Keratinocyte (primary cell): Measurements from ENCODE around the gene TBC1D10B. TPM values are rescaled to one million over a fixed set of nuclear protein-coding genes. Genes with fewer than 3 reads are reported as not detected.

Experiments
- DNase-seq: peaks from one replicate; pipeline ENCODE4 v3.0.0-alpha.2; 2011; ENCODE audit warnings: low read depth, missing footprints, low spot score
- FAIRE-seq: peaks from 2 replicates; lab custom pipeline; 2011; peaks lifted over from hg19 to GRCh38; lab: Jason Lieb, UNC
- H2AFZ ChIP-seq: 2 replicates; pipeline ENCODE4 v1.6.0; 2012; ENCODE audit warnings: low read length, control low read depth, inconsistent platforms; ENCODE audit not compliant: control insufficient read depth
- H3K27ac ChIP-seq: 2 replicates; pipeline ENCODE4 v1.5.1; 2011; ENCODE audit warnings: low read length; ENCODE audit not compliant: control insufficient read depth, insufficient read depth
- H3K27me3 ChIP-seq: 3 replicates; pipeline ENCODE4 v1.6.0; 2011; ENCODE audit warnings: low read length; ENCODE audit not compliant: control insufficient read depth, insufficient read depth; ENCODE audit errors: extremely low read depth
- H3K36me3 ChIP-seq, 2 experiments: 2 replicates in 1 of 2; 3 replicates in 1 of 2; pipeline ENCODE4 v1.5.1; 2011; ENCODE audit warnings: low read length in 2 of 2, mild to moderate bottlenecking in 1 of 2; ENCODE audit not compliant: control insufficient read depth in 2 of 2, insufficient read depth in 2 of 2; ENCODE audit errors: extremely low read depth in 1 of 2
- H3K4me1 ChIP-seq: 3 replicates; pipeline ENCODE4 v1.5.1; 2011; ENCODE audit warnings: low read length; ENCODE audit not compliant: control insufficient read depth, insufficient read depth; ENCODE audit errors: extremely low read depth
- H3K4me2 ChIP-seq: 3 replicates; pipeline ENCODE4 v1.6.0; 2011; ENCODE audit warnings: low read depth, low read length; ENCODE audit not compliant: control insufficient read depth, insufficient read depth; ENCODE audit errors: extremely low read depth
- H3K4me3 ChIP-seq, 3 experiments: fragments of 200-600 bp in 1 of 3; sonication (generic) in 1 of 3; 2 replicates in 2 of 3; 3 replicates in 1 of 3; pipeline ENCODE4 v1.5.1; 2011 to 2016; ENCODE audit warnings: low read length in 3 of 3, mild to moderate bottlenecking in 3 of 3, control low read depth in 2 of 3, inconsistent platforms in 1 of 3, low read depth in 1 of 3, mixed read lengths in 1 of 3, mixed run types in 1 of 3, moderate library complexity in 1 of 3; ENCODE audit not compliant: control insufficient read depth in 2 of 3, insufficient read depth in 2 of 3; ENCODE audit errors: extremely low read depth in 1 of 3
- H3K79me2 ChIP-seq: 2 replicates; pipeline ENCODE4 v1.6.0; 2012; ENCODE audit warnings: low read length; ENCODE audit not compliant: control insufficient read depth, insufficient read depth
- H3K9ac ChIP-seq: 3 replicates; pipeline ENCODE4 v1.6.0; 2011; ENCODE audit warnings: low read length; ENCODE audit not compliant: control insufficient read depth, insufficient read depth; ENCODE audit errors: extremely low read depth
- H3K9me1 ChIP-seq: 3 replicates; pipeline ENCODE4 v1.6.0; 2011; ENCODE audit warnings: low read length; ENCODE audit not compliant: control insufficient read depth, insufficient read depth; ENCODE audit errors: extremely low read depth
- H3K9me3 ChIP-seq: 2 replicates; pipeline ENCODE4 v1.5.1; 2012; ENCODE audit warnings: low read depth, low read length; ENCODE audit not compliant: control insufficient read depth
- H4K20me1 ChIP-seq: 3 replicates; pipeline ENCODE4 v1.6.0; 2011; ENCODE audit warnings: low read length; ENCODE audit not compliant: control insufficient read depth, insufficient read depth; ENCODE audit errors: extremely low read depth
- CTCF ChIP-seq, 3 experiments: IDR thresholded peaks in 1 of 3; conservative IDR thresholded peaks in 1 of 3; optimal IDR thresholded peaks in 1 of 3; 2 replicates in 2 of 3; 3 replicates in 1 of 3; pipeline versions ENCODE3 to v1.5.1; 2011; ENCODE audit warnings: low read length in 3 of 3, mild to moderate bottlenecking in 3 of 3, moderate library complexity in 2 of 3, control low read depth in 1 of 3, inconsistent platforms in 1 of 3; ENCODE audit not compliant: insufficient read depth in 2 of 3; ENCODE audit errors: extremely low read depth in 1 of 3
- EZH2 ChIP-seq: IDR thresholded peaks from one replicate; pipeline ENCODE4 v1.6.1; 2012; ENCODE audit warnings: inconsistent platforms, mild to moderate bottlenecking, low read length, moderate library complexity
- dilution Hi-C: fragments of 300-500 bp; cut with MboI; formaldehyde crosslinking; loops from one replicate; pipeline ENCODE4 v1.7.0; 2020; ENCODE audit warnings: low sequenced_read_pairs; ENCODE audit not compliant: extremely low pct_ligation_motif_present
- polyA plus RNA-seq, 5 experiments: library from polyadenylated mRNA; depleted of rRNA in 3 of 5; stranded (reverse) in 3 of 5; stranded (forward) in 1 of 5; unstranded in 1 of 5; fragments of >200 nt; gene quantifications; 1 replicate in 1 of 5; 2 replicates in 3 of 5; 3 replicates in 1 of 5; pipeline versions ENCODE4 v1.2.1 to v1.2.3, GENCODE V29; 2011 to 2012; ENCODE audit warnings: missing spikeins in 2 of 5, low read depth in 1 of 5, low replicate concordance in 1 of 5

The TBC1D10B gene
- polyA plus RNA-seq, 1 donor (not counting 4 experiments of a cell fraction or from before 2014, with no cell fraction given) = 8.6 TPM

- dilution Hi-C loops = no loop called here
- peaks cover 3 to 8% of the 10 kb centered on the region in 2 experiments for H3K36me3 ChIP-seq
- H3K27ac ChIP-seq = peak overlapping the region; percentile 41
- H2AFZ ChIP-seq = no peak overlapping the region
- no peak overlapping the region for H3K9ac ChIP-seq
- peaks cover 13% of the 10 kb centered on the region for H3K4me1 ChIP-seq
- FAIRE-seq = no peak
- no peak for DNase-seq
- H4K20me1 ChIP-seq = no peaks in the 10 kb centered on the region
- peaks cover 2% of the 10 kb centered on the region for H3K79me2 ChIP-seq
- H3K9me1 ChIP-seq = no peaks in the 10 kb centered on the region
- no peak overlapping the region for H3K4me3 ChIP-seq
- TF ChIP-seq CTCF (optimal IDR thresholded peaks at IDR 0.05 in 1 of 3, IDR thresholded peaks at IDR 0.05 in 1 of 3, conservative IDR thresholded peaks at IDR 0.05 in 1 of 3; ENCODE audit: extremely low read depth in 1 of 3, insufficient read depth in 2 of 3, low read length in 3 of 3) (no peak), EZH2 (no peak)
- no peaks in the 10 kb centered on the region for H3K9me3 ChIP-seq
- no peaks in the 10 kb centered on the region for H3K27me3 ChIP-seq
- no peak overlapping the region for H3K4me2 ChIP-seq
These were observed 43.0 kb upstream of the TBC1D10B start for GRCh38 chr16:30413112-30413806.

GRCh38 chr16:30409125-30410060 is 39.1 kb upstream of the TBC1D10B start:
- Histone ChIP-seq H3K9me1 (peaks cover 4% of the 10 kb centered on the region), H3K36me3 (peaks cover 3 to 8% of the 10 kb centered on the region in 2 experiments), H3K9ac (no peak overlapping the region), H3K9me3 (no peaks in the 10 kb centered on the region), H3K27me3 (no peaks in the 10 kb centered on the region), H3K4me2 (peak overlapping the region; percentile 47), H3K27ac (no peak overlapping the region), H2AFZ (no peak overlapping the region), H4K20me1 (no peaks in the 10 kb centered on the region), H3K4me1 (peaks cover 12% of the 10 kb centered on the region), H3K79me2 (peaks cover 6% of the 10 kb centered on the region), H3K4me3 (no peak overlapping the region)
- FAIRE-seq = peak; percentile 29
- TF ChIP-seq EZH2 (no peak), CTCF (optimal IDR thresholded peaks at IDR 0.05 in 1 of 3, IDR thresholded peaks at IDR 0.05 in 1 of 3, conservative IDR thresholded peaks at IDR 0.05 in 1 of 3; ENCODE audit: extremely low read depth in 1 of 3, insufficient read depth in 2 of 3, low read length in 3 of 3) (peak; percentile 92 to 96 (median 93))
- no peak for DNase-seq
- dilution Hi-C loops = no loop called here
